HL-60/S4 treated with retinoic acid at 250 ng/mL for 4 days and 3 days (cell line): ENCODE measurements around the gene KRTAP2-3.
"Not testable (repeated sequence)": the region's sequence is repeated elsewhere in the genome, so short reads cannot be mapped to it uniquely, and the experiment has no call there.

Experiments used
- in situ Hi-C: fragments of 300-500 bp; cut with MboI; formaldehyde crosslinking; loops from 2 replicates; pipeline ENCODE4 v1.7.0; 2022; ENCODE audit warnings: low sequenced_read_pairs

The KRTAP2-3 gene

GRCh38 chr17:41069031-41069430 is 9.1 kb upstream of the KRTAP2-3 start:
- in situ Hi-C loops: no loop called here

DNA sequence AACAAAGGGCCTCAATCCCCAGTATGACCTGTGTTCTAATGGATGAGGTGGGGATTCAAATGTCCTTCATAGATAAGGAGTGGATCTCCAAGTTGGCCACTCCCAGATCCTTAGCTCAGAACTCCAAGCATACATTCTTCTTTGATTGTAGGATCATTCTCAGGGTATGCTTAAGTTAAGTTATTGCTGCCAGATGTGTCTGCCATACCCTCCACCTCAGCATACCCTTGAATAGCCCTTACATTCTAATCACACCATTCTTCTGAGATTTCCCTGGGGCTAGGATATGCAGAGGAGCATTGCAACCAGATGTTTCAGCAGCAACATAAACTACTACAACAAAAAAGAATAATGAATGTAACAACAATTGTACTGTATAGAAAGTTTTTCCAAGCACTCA is 7.4 kb upstream of the KRTAP2-3 start:
- in situ Hi-C loops: no loop called here

- in situ Hi-C loops: no loop called here
These were observed 6.1 kb upstream of the KRTAP2-3 start, which contains the start of gene KRTAP2-4 for GRCh38 chr17:41065829-41066624. TSS of gene KRTAP2-4 (minus strand) at chr17:41065879. CDS start at chr17:41065845, 34 bp downstream.

- in situ Hi-C loops: not testable (repeated sequence)
These were observed 5.2 kb upstream of the KRTAP2-3 start for GRCh38 chr17:41065016-41065689.

- in situ Hi-C loops: no loop called here
These were observed 4.4 kb upstream of the KRTAP2-3 start for GRCh38 chr17:41064301-41064700.

DNA sequence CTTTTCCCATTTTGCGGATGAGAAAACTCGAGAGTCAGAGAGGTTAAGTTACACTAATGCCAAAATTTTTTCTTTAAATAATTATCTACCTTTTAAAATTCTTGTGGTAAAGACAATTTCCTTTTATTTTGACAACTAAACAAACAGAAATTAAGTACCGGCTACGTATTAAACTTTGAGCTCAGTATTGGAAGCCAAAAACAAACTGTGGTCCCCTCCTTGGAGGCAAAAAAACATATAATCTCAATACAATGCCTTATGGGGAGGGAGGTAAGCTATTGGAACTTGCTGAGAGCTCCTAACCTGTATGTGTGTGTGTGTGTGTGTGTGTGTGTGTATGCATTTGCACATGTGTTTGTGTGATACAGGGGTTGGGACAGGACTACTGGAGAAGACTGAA is 3.5 kb upstream of the KRTAP2-3 start:
- in situ Hi-C loops: no loop called here

GRCh38 chr17:41061964-41062363 is 2.0 kb upstream of the KRTAP2-3 start:
- in situ Hi-C loops: no loop called here

- in situ Hi-C loops: not testable (repeated sequence)
These were observed 450 bp downstream of the KRTAP2-3 start for GRCh38 chr17:41059276-41060051.

- in situ Hi-C loops: no loop called here
These were observed 1.2 kb downstream of the KRTAP2-3 start for GRCh38 chr17:41058741-41059140.

GRCh38 chr17:41057547-41057946 is 2.4 kb downstream of the KRTAP2-3 start:
- in situ Hi-C loops: no loop called here

- in situ Hi-C loops: not testable (repeated sequence)
These were observed 4.8 kb downstream of the KRTAP2-3 start, which contains the start of gene KRTAP2-2 for GRCh38 chr17:41055130-41055529. TSS of gene KRTAP2-2 (minus strand) at chr17:41055230. CDS start at chr17:41055211, 19 bp downstream.

- in situ Hi-C loops: not testable (repeated sequence)
These were observed 5.4 kb downstream of the KRTAP2-3 start for GRCh38 chr17:41054556-41054955.

- in situ Hi-C loops: no loop called here
These were observed 5.9 kb downstream of the KRTAP2-3 start for GRCh38 chr17:41054025-41054424.

DNA sequence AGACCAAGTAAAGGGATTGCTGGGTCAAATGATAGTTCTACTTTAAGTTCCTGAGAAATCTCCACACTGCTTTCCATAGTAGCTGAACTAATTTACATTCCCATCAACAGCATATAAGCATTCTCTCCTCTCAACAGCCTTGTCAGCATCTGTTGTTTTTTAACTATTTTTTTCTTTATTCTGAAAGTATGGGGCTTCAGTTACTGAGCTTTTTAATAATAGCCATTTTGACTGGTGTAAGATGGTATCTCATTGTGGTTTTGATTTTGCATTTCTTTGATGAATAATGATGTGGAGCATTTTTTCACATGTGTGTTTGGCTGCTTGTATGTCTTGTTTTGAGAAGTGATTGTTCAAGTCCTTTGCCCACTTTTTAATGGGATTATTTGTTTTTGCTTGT is 7.3 kb downstream of the KRTAP2-3 start:
- in situ Hi-C loops: no loop called here

DNA sequence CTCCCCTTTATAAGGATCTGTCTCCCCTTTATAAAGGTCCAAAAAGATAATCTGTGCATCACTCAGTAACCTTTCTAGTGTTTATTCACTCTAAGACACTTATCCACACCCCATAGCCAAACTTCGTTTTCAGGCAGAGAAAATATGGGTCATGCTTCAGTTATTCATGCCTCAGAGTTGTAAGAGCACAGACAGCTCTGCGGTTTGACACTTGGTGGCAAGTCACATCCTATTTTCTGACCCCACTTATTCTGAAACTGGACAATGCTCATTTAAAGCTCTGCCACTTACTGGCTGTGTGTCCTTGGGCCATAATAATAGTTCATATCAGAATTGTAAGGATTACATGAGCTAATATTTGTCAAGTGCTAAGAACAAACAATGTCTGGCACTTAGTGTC is 10.8 kb downstream of the KRTAP2-3 start:
- in situ Hi-C loops: no loop called here

- in situ Hi-C loops: no loop called here
These were observed 11.5 kb downstream of the KRTAP2-3 start for GRCh38 chr17:41048441-41048840.

DNA sequence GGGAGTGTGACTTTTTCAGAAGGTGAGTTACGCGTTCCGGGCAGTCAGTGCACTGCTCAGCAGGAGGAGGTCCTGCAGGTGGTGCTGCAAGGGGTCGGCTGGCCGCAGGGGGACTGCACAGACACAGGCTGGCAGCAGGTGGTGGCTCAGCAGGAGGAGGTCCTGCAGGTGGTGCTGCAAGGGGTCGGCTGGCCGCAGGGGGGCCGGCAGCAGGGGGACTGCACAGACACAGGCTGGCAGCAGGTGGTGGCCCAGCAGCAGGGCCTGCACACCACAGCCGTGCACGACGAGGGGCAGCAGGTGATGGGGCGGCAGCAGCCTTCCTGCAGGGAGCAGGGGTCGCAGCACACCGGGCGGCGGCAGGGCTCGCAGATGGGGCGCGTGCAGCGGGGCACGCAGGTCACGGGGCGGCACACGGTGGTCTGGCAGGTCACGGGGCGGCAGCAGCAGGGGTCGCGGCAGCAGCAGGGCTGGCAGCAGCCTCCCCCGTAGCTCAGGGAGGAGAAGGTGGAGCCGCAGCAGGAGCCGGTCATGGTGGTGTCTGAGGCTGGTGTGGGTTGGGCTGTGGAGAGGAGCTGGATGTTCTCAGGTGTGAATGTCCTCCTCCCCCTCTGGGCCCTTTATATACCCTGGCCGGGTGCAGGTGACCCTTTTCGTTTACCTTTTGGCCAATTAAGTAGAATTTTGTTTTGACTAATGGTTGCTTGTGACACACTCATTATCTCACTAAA is 13.0 kb downstream of the KRTAP2-3 start, which contains the start of gene KRTAP2-1:
KRTAP2-1 (minus strand) TSS at position 582 of the 731 bp plus-strand sequence; CDS start at position 533, 49 bp downstream.
- in situ Hi-C loops: not testable (repeated sequence)

DNA sequence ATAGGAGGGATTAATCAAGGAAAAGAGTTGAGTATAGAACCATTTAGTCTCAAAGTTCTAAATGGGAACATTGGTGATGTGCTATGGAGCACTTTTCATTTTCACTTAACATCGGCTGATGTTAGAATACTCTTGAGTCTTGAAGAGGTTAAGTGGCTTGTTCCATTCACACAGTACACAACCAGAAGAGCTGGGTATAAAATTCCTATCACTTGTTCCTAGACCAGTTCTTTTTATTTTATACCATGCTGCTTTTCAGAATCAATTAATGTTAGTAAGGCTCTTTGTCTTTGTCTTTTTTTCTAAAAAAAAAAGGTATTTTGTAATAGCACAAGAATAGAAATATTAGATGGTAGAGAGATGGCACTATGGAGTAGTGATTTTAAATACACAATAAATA is 17.0 kb downstream of the KRTAP2-3 start:
- in situ Hi-C loops: no loop called here

GRCh38 chr17:41040783-41041571 is 18.9 kb downstream of the KRTAP2-3 start, which contains the start of gene KRTAP1-1:
TSS of gene KRTAP1-1 (minus strand) at chr17:41041450. CDS start at chr17:41041397, 53 bp downstream.
- in situ Hi-C loops: not testable (repeated sequence)
